ENCODE data around the gene APOH.

The APOH gene

GRCh38 chr17:66190738-66191592, 38.2 kb downstream of the APOH start:
- DNase-seq = peak; percentile 11

- DNase-seq = no peak
Observed at GRCh38 chr17:66187718-66188117, 41.5 kb downstream of the APOH start.

- DNase-seq = no peak
Observed at GRCh38 chr17:66185862-66186261, 43.4 kb downstream of the APOH start.

- no peak for DNase-seq
Observed at GRCh38 chr17:66184392-66184791, 44.8 kb downstream of the APOH start.

- no peak for DNase-seq
Observed at GRCh38 chr17:66183529-66183928, 45.7 kb downstream of the APOH start.

- DNase-seq = no peak
Observed at GRCh38 chr17:66178642-66179041, 50.6 kb downstream of the APOH start.

- no peak for DNase-seq
Observed at GRCh38 chr17:66177048-66177447, 52.2 kb downstream of the APOH start.

GRCh38 chr17:66175892-66176291, 53.3 kb downstream of the APOH start:
- no peak for DNase-seq

- no peak for DNase-seq
Observed at GRCh38 chr17:66172691-66173223, 56.5 kb downstream of the APOH start.

GRCh38 chr17:66172144-66172543, 57.1 kb downstream of the APOH start:
- no peak for DNase-seq

GRCh38 chr17:66171692-66172091, 57.5 kb downstream of the APOH start:
- no peak for DNase-seq

GRCh38 chr17:66171172-66171571, 58.0 kb downstream of the APOH start:
- no peak for DNase-seq

- DNase-seq = no peak
Observed at GRCh38 chr17:66169839-66170238, 59.4 kb downstream of the APOH start.

- no peak for DNase-seq
Observed at GRCh38 chr17:66167189-66167815, 61.9 kb downstream of the APOH start.

GRCh38 chr17:66165537-66166123, 63.6 kb downstream of the APOH start:
- no peak for DNase-seq
